A549 treated with DMSO at 1 μM for 4 hours (cell line): ENCODE measurements around the gene SLC18A3. TPM values are rescaled to one million over a fixed set of nuclear protein-coding genes. Genes with fewer than 3 reads are reported as not detected.

ENCODE experiments used
- total RNA-seq: library from RNA; stranded (reverse); fragments of 200-300 nt; extraction: Qiagen RNA extraction; gene quantifications from 5 replicates; pipeline ENCODE4 v1.2.3, GENCODE V29; 2022; ENCODE audit warnings: low read depth

SLC18A3 gene
- total RNA-seq = 0.03 TPM in 1 of 5 replicates, not detected in the others

DNA sequence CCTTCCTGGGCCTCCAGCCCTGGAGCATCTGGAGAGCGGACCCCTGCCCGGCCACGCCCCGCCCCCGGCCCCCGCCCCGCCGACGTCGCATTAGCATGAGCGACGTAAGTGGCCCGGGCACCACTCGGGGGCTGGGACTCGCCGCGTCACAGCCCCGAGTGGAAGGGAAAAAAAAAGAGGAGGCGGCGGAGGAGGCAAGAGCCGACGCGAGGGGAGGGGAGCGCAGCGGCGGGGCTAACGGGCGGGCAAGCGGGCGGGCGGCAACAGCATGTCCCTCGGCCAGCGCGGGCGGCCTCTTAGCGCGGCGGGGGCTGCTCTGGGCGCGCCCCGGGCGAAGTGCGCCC, at the start of gene SLC18A3:
Gene SLC18A3, plus strand, starts transcription at position 197 of the 344 bp plus-strand sequence. CDS start 431 bp downstream, outside the sequence.

DNA sequence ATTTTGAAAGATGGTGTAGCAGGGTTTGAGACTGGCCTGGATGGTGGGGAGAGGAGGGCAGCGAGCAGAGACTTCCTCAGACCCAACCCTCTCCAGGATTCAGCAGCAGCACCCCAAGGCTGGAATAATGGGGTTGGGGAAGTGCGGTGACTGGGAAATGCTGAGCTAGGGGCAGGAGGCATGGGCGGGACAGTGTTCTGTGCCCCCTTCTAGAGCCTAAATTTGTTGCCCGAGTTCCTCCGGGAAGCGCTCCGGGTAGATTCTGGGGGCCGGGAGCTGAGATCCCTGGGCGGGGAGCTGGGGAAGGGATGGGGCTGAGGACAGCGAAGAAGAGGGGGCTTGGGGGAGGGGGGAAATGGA, 3.8 kb downstream of the SLC18A3 start, which contains the start of gene CHAT:
Gene CHAT, plus strand, starts transcription at position 156 of the 360 bp plus-strand sequence. Its CDS starts 153 bp downstream, at position 309.

Other genes starting within 250 kb of the SLC18A3 start
- 0.03 to 0.07 TPM (median 0.06 TPM) in 3 of 5 replicates, not detected in the others for gene DRGX, start 214.2 kb upstream of the SLC18A3 start, total RNA-seq
- gene ERCC6, start 71.2 kb upstream of the SLC18A3 start, total RNA-seq = 5.7 to 6.3 TPM (median 5.9 TPM) in 5 replicates
- gene CHAT, start 3.7 kb downstream of the SLC18A3 start, total RNA-seq = not detected in 5 replicates
- gene C10orf53, start 69.3 kb downstream of the SLC18A3 start, total RNA-seq = not detected in 5 replicates
- gene OGDHL, start 152.0 kb downstream of the SLC18A3 start, total RNA-seq = 0.15 to 0.42 TPM (median 0.22 TPM) in 5 replicates